ENCODE measurements around the gene WDR74. TPM values are rescaled to one million over a fixed set of nuclear protein-coding genes. Genes with fewer than 3 reads are reported as not detected.

Gene WDR74
- total and polyA plus RNA-seq, 2 of the 13 experiments (the other 11 are each of a cell fraction or from before 2014, with no cell fraction given): 77.0 to 83.3 TPM

DNA sequence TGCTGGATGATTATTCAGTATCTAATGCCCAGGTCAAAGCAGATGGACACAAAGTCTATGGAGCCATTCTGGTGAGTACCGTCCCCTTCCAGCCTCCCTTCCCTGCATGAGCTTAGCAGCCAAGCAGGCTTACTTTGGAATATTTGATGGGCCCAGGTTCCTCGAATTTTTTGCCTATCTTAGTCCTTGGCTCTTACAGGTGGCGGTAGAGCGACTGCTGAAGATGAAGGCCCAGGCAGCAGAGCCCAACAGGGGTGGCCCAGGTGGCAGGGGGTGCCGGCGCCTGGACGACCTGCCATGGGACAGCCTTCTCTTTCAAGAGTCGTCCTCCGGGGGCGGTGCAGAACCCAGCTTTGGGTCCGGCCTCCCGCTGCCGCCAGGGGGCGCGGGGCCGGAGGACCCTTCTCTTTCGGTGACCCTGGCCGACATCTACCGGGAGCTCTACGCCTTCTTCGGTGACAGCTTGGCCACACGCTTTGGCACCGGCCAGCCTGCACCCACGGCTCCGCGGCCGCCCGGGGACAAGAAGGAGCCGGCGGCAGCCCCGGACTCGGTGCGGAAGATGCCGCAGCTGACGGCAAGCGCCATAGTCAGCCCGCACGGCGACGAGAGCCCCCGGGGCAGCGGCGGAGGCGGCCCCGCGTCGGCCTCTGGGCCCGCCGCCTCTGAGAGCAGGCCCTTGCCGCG is 52.9 kb downstream of the WDR74 start (continued):
- TF ChIP-seq ZNF740 (CRISPR knock-in tag; IDR thresholded peaks at IDR 0.05): no peak
- peak; percentile 56; the same call in 1 of the 2 replicates for TF ChIP-seq SIN3A (IDR thresholded peaks at IDR 0.05; ENCODE audit: borderline replicate concordance, low read depth, low read length)
- no peak; the same call in 1 of the 2 replicates for TF ChIP-seq ZFP90 (CRISPR knock-in tag; IDR thresholded peaks at IDR 0.05; ENCODE audit: borderline replicate concordance)
- peak; percentile 43 for TF ChIP-seq HOXA3 (CRISPR knock-in tag; IDR thresholded peaks at IDR 0.05)
- 0 out of 2 replicates have a peak, but pooled peaks have one; percentile 58 for TF ChIP-seq ZNF615 (CRISPR knock-in tag; IDR thresholded peaks at IDR 0.05; ENCODE audit: borderline replicate concordance)
- TF ChIP-seq, protein P1, sequence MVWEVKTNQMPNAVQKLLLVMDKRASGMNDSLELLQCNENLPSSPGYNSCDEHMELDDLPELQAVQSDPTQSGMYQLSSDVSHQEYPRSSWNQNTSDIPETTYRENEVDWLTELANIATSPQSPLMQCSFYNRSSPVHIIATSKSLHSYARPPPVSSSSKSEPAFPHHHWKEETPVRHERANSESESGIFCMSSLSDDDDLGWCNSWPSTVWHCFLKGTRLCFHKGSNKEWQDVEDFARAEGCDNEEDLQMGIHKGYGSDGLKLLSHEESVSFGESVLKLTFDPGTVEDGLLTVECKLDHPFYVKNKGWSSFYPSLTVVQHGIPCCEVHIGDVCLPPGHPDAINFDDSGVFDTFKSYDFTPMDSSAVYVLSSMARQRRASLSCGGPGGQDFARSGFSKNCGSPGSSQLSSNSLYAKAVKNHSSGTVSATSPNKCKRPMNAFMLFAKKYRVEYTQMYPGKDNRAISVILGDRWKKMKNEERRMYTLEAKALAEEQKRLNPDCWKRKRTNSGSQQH (CRISPR knock-in tag; IDR thresholded peaks at IDR 0.05; ENCODE audit: low read depth): peak; percentile 64; the same call in 1 of the 2 replicates
- peak; percentile 55; the same call in 1 of the 2 replicates for TF ChIP-seq SAP130 (CRISPR knock-in tag; IDR thresholded peaks at IDR 0.05; ENCODE audit: low read depth)
- TF ChIP-seq, protein P2, sequence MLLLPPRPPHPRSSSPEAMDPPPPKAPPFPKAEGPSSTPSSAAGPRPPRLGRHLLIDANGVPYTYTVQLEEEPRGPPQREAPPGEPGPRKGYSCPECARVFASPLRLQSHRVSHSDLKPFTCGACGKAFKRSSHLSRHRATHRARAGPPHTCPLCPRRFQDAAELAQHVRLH (CRISPR knock-in tag; IDR thresholded peaks at IDR 0.05; ENCODE audit: borderline replicate concordance, low read depth): 0 out of 2 replicates have a peak, but pooled peaks have one; percentile 38
- peak; percentile 67; the same call in 1 of the 2 replicates for TF ChIP-seq THRA (CRISPR knock-in tag; IDR thresholded peaks at IDR 0.05; ENCODE audit: borderline replicate concordance)
- peak; percentile 34; the same call in 1 of the 2 replicates for TF ChIP-seq PATZ1 (CRISPR knock-in tag; IDR thresholded peaks at IDR 0.05)
- TF ChIP-seq GATAD2A (CRISPR knock-in tag; IDR thresholded peaks at IDR 0.05): peak; percentile 61; the same call in 1 of the 2 replicates
- peak; percentile 16; the same call in 1 of the 2 replicates for TF ChIP-seq SALL1 (CRISPR knock-in tag; IDR thresholded peaks at IDR 0.05)
- TF ChIP-seq ZBTB20 (CRISPR knock-in tag; IDR thresholded peaks at IDR 0.05; ENCODE audit: borderline replicate concordance, low read depth): no peak; the same call in 1 of the 2 replicates
- TF ChIP-seq RXRA (CRISPR knock-in tag; IDR thresholded peaks at IDR 0.05): peak; percentile 75
- no peak for TF ChIP-seq LCORL (IDR thresholded peaks at IDR 0.05)
- peak; percentile 61 for TF ChIP-seq LCORL (CRISPR knock-in tag; IDR thresholded peaks at IDR 0.05)
- TF ChIP-seq, protein P3, sequence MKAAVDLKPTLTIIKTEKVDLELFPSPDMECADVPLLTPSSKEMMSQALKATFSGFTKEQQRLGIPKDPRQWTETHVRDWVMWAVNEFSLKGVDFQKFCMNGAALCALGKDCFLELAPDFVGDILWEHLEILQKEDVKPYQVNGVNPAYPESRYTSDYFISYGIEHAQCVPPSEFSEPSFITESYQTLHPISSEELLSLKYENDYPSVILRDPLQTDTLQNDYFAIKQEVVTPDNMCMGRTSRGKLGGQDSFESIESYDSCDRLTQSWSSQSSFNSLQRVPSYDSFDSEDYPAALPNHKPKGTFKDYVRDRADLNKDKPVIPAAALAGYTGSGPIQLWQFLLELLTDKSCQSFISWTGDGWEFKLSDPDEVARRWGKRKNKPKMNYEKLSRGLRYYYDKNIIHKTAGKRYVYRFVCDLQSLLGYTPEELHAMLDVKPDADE (CRISPR knock-in tag; IDR thresholded peaks at IDR 0.05): 0 out of 2 replicates have a peak, but pooled peaks have one; percentile 3
- no peak for TF ChIP-seq ZNF720 (CRISPR knock-in tag; IDR thresholded peaks at IDR 0.05)
- peak; percentile 58 for TF ChIP-seq ZNF781 (CRISPR knock-in tag; IDR thresholded peaks at IDR 0.05; ENCODE audit: borderline replicate concordance, not compliant biosample characterization)
- TF ChIP-seq FOSL2 (CRISPR knock-in tag; IDR thresholded peaks at IDR 0.05): peak; percentile 28; the same call in 1 of the 2 replicates
- TF ChIP-seq HOXA5 (CRISPR knock-in tag; IDR thresholded peaks at IDR 0.05): peak; percentile 36; the same call in 1 of the 2 replicates
- TF ChIP-seq BCL6 (CRISPR knock-in tag; IDR thresholded peaks at IDR 0.05): peak; percentile 36; the same call in 1 of the 2 replicates

Data from HepG2 (cell line).